HG02852 (cell line): ENCODE results near the gene ADCY9.
"Not testable (repeated sequence)": the region's sequence is repeated elsewhere in the genome, so short reads cannot be mapped to it uniquely, and the experiment has no call there.

Experiments
- ATAC-seq: cut with Tn5 transposase; IDR thresholded peaks from one replicate; pipeline ENCODE4 v1.9.1; 2021; ENCODE audit warnings: mild to moderate bottlenecking, moderate library complexity; ENCODE audit not compliant: unreplicated experiment

Gene ADCY9

DNA sequence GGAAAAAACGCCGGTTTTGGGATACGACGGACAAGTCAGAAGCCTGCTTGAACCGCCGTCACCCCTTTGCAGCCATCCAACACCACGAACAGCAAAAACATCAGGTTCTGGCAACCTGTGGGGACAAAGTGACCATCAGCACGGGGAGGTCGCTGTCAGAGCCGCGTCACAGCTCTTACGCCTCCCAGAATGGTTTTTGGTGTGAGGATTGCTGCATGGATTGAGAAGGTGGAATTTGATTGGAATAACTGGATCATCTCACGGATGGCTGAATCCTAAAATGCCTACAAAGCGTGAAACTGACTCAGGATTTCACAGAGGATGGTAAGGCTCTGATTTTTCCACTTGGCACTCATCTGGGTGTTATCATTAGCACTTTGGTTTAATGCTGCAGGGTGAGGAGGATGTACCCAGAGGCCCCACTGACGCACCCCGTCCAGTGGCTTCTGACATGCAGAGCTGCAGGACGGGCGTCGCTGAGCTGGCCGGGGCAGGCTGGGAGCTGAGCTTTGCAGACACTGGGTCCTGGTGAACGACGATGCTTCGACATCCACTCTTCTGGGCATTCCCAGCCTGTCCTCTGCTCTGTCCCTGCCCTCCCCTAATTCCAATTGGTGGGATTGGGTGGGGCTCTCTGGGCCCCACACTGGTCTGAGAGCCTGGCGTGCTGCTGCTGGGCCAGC lies 162.4 kb downstream of the ADCY9 start:
- ATAC-seq, result no peak

- no peak for ATAC-seq
These were observed 163.5 kb downstream of the ADCY9 start for GRCh38 chr16:3952737-3953131.

- no peak for ATAC-seq
These were observed 164.1 kb downstream of the ADCY9 start for GRCh38 chr16:3951861-3952736.

GRCh38 chr16:3951380-3951779 lies 164.9 kb downstream of the ADCY9 start:
- not testable (repeated sequence) for ATAC-seq

GRCh38 chr16:3950343-3951193 lies 165.7 kb downstream of the ADCY9 start:
- no peak for ATAC-seq

DNA sequence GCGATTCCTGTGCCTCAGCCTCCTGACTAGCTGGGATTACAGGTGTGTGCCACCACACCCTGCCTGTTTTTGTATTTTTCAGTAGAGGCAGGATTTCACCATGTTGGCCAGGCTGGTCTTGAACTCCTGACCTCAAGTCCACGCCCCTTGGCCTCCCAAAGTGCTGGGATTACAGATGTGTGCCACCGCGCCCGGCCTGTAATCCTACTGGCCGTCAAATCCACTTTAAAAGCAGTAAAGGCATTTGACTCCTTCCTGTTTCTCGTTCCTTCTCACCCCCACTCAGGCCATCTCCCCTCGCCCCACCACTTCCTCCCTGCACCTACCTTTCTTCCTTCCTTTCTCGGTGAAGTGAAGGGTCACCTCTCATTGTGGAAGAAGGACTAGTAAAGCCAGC lies 166.3 kb downstream of the ADCY9 start:
- ATAC-seq, result no peak

GRCh38 chr16:3949287-3949686 lies 167.0 kb downstream of the ADCY9 start:
- no peak for ATAC-seq

DNA sequence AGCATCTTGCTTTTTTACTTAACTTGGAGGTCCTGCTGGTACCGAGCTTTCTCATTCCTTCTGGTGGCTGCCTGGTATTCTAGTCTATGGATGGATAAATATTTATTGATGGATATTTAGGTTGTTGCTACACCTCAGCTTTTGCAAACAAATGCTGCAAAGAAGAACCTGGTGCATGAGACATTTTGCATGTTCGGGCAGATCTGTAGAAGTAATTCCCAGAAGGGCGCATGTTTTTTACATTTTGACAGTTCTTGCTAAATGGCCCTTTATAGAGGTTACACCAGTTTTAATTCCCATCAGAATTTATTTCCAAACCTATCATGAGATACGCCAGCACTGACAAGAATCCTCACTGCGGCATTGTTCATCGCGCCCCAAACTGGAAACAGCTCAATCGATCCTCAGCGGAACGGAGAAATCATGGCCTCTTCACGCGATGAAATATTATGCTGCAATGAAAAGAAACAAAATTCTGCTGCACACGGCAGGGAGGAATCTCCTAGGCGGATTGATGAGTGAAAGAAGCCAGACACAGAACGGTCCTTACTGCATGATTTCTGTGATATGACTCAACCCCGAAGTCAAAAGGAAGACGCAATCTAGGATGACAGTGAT lies 167.8 kb downstream of the ADCY9 start:
- ATAC-seq, result no peak

- no peak for ATAC-seq
These were observed 169.6 kb downstream of the ADCY9 start for GRCh38 chr16:3946604-3947180.

- ATAC-seq, result no peak
These were observed 170.3 kb downstream of the ADCY9 start for GRCh38 chr16:3945751-3946603.

GRCh38 chr16:3944457-3944856 lies 171.8 kb downstream of the ADCY9 start:
- ATAC-seq, result not testable (repeated sequence)

- not testable (repeated sequence) for ATAC-seq
These were observed 174.1 kb downstream of the ADCY9 start for GRCh38 chr16:3942146-3942545.

GRCh38 chr16:3938843-3939624 lies 177.2 kb downstream of the ADCY9 start:
- no peak for ATAC-seq

DNA sequence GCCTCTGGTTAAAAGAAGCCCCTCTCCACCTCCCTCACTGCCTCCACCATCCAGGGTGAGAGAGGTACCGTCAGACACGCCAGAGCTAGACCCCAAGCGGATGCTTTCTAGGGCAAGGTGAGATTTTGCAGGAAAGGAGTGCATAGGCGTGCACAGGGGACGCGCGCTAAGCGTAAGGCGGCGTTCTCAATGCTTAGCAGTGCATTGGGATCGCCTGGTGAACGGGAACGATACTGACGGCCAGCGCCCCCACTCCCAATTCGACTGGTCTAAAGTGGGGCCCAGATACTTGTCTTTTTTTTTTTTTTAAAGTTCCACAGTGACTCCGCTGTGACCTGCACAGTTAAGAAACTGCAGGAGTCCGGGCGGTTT lies 177.8 kb downstream of the ADCY9 start:
- ATAC-seq, result no peak

GRCh38 chr16:3937066-3937875 lies 179.0 kb downstream of the ADCY9 start:
- ATAC-seq, result no peak

DNA sequence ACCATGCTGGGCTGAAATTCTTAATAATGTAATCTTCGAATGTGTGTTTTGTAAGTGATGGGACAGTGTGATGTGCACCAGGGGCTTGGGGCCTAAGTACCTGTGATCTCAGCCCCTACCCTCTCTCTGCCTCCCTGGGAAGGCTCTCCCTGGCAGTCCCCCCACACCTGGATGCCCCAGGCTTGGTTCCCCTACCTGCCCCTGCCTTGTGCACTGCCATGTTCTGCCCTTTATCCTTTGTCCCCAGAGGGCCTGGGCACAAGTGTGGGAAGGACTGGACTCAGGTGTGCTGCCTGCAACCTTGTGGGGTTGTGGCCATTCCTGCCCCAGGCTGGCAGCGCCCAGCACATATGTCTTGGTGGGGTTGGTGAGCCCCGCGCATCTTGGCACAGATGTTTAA lies 180.3 kb downstream of the ADCY9 start:
- no peak for ATAC-seq

- no peak for ATAC-seq
These were observed 181.6 kb downstream of the ADCY9 start for GRCh38 chr16:3934491-3935181.
